ENCODE results near the gene B3GAT1.

DNA sequence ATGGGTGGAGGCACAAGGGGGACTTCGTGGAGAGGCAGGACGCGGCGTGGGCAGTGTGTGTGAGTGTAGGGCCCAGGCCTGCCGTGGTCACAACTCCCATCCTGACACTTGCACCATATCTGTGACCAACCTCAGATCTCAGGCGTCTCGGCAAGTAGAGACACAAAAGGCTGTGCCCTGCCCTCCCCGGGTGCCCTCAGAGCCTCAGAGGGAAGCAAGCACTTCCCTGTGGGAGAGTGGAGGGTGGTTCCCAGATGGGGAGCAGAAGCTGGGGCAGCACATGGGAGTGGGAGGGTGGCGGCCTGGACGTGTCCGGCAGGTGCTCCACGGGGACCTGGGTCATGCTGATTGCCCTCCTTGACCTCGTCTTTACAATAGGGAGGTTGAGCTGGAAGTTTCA, 20.4 kb downstream of the B3GAT1 start:
- TF ChIP-seq, protein P1, sequence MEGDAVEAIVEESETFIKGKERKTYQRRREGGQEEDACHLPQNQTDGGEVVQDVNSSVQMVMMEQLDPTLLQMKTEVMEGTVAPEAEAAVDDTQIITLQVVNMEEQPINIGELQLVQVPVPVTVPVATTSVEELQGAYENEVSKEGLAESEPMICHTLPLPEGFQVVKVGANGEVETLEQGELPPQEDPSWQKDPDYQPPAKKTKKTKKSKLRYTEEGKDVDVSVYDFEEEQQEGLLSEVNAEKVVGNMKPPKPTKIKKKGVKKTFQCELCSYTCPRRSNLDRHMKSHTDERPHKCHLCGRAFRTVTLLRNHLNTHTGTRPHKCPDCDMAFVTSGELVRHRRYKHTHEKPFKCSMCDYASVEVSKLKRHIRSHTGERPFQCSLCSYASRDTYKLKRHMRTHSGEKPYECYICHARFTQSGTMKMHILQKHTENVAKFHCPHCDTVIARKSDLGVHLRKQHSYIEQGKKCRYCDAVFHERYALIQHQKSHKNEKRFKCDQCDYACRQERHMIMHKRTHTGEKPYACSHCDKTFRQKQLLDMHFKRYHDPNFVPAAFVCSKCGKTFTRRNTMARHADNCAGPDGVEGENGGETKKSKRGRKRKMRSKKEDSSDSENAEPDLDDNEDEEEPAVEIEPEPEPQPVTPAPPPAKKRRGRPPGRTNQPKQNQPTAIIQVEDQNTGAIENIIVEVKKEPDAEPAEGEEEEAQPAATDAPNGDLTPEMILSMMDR (IDR thresholded peaks at IDR 0.05; ENCODE audit: borderline replicate concordance, extremely low read depth, low read length, poor library complexity, severe bottlenecking): no peak
- no peak for TF ChIP-seq EZH2 (IDR thresholded peaks at IDR 0.05; ENCODE audit: borderline replicate concordance, low read depth, low read length, severe bottlenecking)

Data from DND-41 (cell line).